Muscle layer of duodenum (tissue), 2 donors: ENCODE measurements around the gene LRIG1.

Experiments used
- H3K27ac ChIP-seq: one replicate; pipeline ENCODE4 v1.7.0; 2013; ENCODE audit warnings: mild to moderate bottlenecking, low read length
- H3K27me3 ChIP-seq: one replicate; pipeline ENCODE4 v1.7.0; 2013; ENCODE audit warnings: low read depth, mild to moderate bottlenecking, control low read depth, low read length
- H3K36me3 ChIP-seq, 2 donors: one replicate each; pipeline ENCODE4 v1.7.0; 2013; ENCODE audit warnings: low read length in 2 of 2, control low read depth in 1 of 2, mild to moderate bottlenecking in 1 of 2; ENCODE audit not compliant: insufficient read depth in 2 of 2, control insufficient read depth in 1 of 2
- H3K4me1 ChIP-seq, 2 donors: one replicate each; pipeline ENCODE4 v1.7.0; 2013; ENCODE audit warnings: low read length in 2 of 2, mild to moderate bottlenecking in 2 of 2, control low read depth in 1 of 2, moderate library complexity in 1 of 2; ENCODE audit not compliant: insufficient read depth in 2 of 2, control insufficient read depth in 1 of 2
- H3K4me3 ChIP-seq, 2 donors: one replicate each; pipeline ENCODE4 v1.7.0; 2013; ENCODE audit warnings: low read length in 2 of 2, low read depth in 1 of 2, mild to moderate bottlenecking in 1 of 2
- H3K9me3 ChIP-seq, 2 donors: one replicate each; pipeline ENCODE4 v1.7.0; 2013; ENCODE audit warnings: low read length in 2 of 2, control low read depth in 1 of 2, mild to moderate bottlenecking in 1 of 2; ENCODE audit not compliant: control insufficient read depth in 1 of 2
- donor health status: healthy.

Gene LRIG1

GRCh38 chr3:66467996-66468735 lies 32.7 kb downstream of the LRIG1 start:
- H3K9me3 ChIP-seq: no peaks in the 10 kb centered on the region
- H3K4me1 ChIP-seq: peaks cover 17 to 51% of the 10 kb centered on the region in 2 donors
- no peaks in the 10 kb centered on the region for H3K36me3 ChIP-seq
- H3K4me3 ChIP-seq: no peak overlapping the region
- no peaks in the 10 kb centered on the region for H3K27me3 ChIP-seq
- no peak overlapping the region for H3K27ac ChIP-seq

- Histone ChIP-seq H3K36me3 (peaks cover 0 to 3% of the 10 kb centered on the region in 2 donors), H3K4me3 (no peak overlapping the region), H3K27me3 (no peaks in the 10 kb centered on the region), H3K4me1 (peaks cover 14 to 51% of the 10 kb centered on the region in 2 donors), H3K9me3 (no peaks in the 10 kb centered on the region), H3K27ac (no peak overlapping the region)
Observed at GRCh38 chr3:66466606-66467270, 34.1 kb downstream of the LRIG1 start.

GRCh38 chr3:66465587-66465986 lies 35.2 kb downstream of the LRIG1 start:
- no peak overlapping the region for H3K4me3 ChIP-seq
- no peaks in the 10 kb centered on the region for H3K9me3 ChIP-seq
- H3K4me1 ChIP-seq: peaks cover 14 to 45% of the 10 kb centered on the region in 2 donors
- no peak overlapping the region for H3K27ac ChIP-seq
- peaks cover 0 to 4% of the 10 kb centered on the region in 2 donors for H3K36me3 ChIP-seq
- H3K27me3 ChIP-seq: no peaks in the 10 kb centered on the region

- Histone ChIP-seq H3K4me3 (no peak overlapping the region), H3K27me3 (no peaks in the 10 kb centered on the region), H3K27ac (peak overlapping the region; percentile 52), H3K4me1 (peaks cover 14 to 39% of the 10 kb centered on the region in 2 donors), H3K9me3 (no peaks in the 10 kb centered on the region), H3K36me3 (peaks cover 0 to 10% of the 10 kb centered on the region in 2 donors)
Observed at GRCh38 chr3:66465034-66465433, 35.8 kb downstream of the LRIG1 start.

GRCh38 chr3:66464512-66464894 lies 36.3 kb downstream of the LRIG1 start:
- peak overlapping the region; percentile 52 for H3K27ac ChIP-seq
- peaks cover 0 to 10% of the 10 kb centered on the region in 2 donors for H3K36me3 ChIP-seq

GRCh38 chr3:66463730-66464511 lies 36.9 kb downstream of the LRIG1 start:
- no peak overlapping the region for H3K4me3 ChIP-seq
- peaks cover 0 to 10% of the 10 kb centered on the region in 2 donors for H3K36me3 ChIP-seq
- H3K27me3 ChIP-seq: no peaks in the 10 kb centered on the region
- peaks cover 14 to 33% of the 10 kb centered on the region in 2 donors for H3K4me1 ChIP-seq
- peak overlapping the region; percentile 32 for H3K27ac ChIP-seq
- no peaks in the 10 kb centered on the region for H3K9me3 ChIP-seq

More at GRCh38 chr3:66464512-66464894, 36.3 kb downstream of the LRIG1 start:
- Histone ChIP-seq H3K9me3 (no peaks in the 10 kb centered on the region), H3K27me3 (no peaks in the 10 kb centered on the region), H3K4me3 (no peak overlapping the region), H3K4me1 (peaks cover 14 to 38% of the 10 kb centered on the region in 2 donors)

- Histone ChIP-seq H3K27ac (peak overlapping the region; percentile 32), H3K4me1 (peaks cover 14 to 25% of the 10 kb centered on the region in 2 donors), H3K9me3 (no peaks in the 10 kb centered on the region), H3K4me3 (no peak overlapping the region), H3K27me3 (no peaks in the 10 kb centered on the region), H3K36me3 (peaks cover 3 to 10% of the 10 kb centered on the region in 2 donors)
Observed at GRCh38 chr3:66463054-66463631, 37.7 kb downstream of the LRIG1 start.

- Histone ChIP-seq H3K9me3 (no peaks in the 10 kb centered on the region), H3K4me1 (peaks cover 20 to 44% of the 10 kb centered on the region in 2 donors), H3K36me3 (peaks cover 4 to 13% of the 10 kb centered on the region in 2 donors), H3K27ac (peak overlapping the region; percentile 13), H3K4me3 (no peak overlapping the region), H3K27me3 (no peaks in the 10 kb centered on the region)
Observed at GRCh38 chr3:66457252-66457651, 43.6 kb downstream of the LRIG1 start.

- peaks cover 4 to 10% of the 10 kb centered on the region in 2 donors for H3K36me3 ChIP-seq
- H3K9me3 ChIP-seq: no peaks in the 10 kb centered on the region
- H3K4me1 ChIP-seq: peaks cover 24 to 49% of the 10 kb centered on the region in 2 donors
Observed at GRCh38 chr3:66456711-66457173, 44.1 kb downstream of the LRIG1 start.

GRCh38 chr3:66454464-66454859 lies 46.4 kb downstream of the LRIG1 start:
- Histone ChIP-seq H3K4me1 (peaks cover 41 to 72% of the 10 kb centered on the region in 2 donors), H3K4me3 (no peak overlapping the region), H3K27me3 (no peaks in the 10 kb centered on the region), H3K36me3 (peaks cover 4 to 7% of the 10 kb centered on the region in 2 donors), H3K27ac (peak overlapping the region; percentile 47), H3K9me3 (no peaks in the 10 kb centered on the region)

More at GRCh38 chr3:66456711-66457173, 44.1 kb downstream of the LRIG1 start:
- no peaks in the 10 kb centered on the region for H3K27me3 ChIP-seq
- peak overlapping the region; percentile 13 for H3K27ac ChIP-seq
- no peak overlapping the region for H3K4me3 ChIP-seq
